ENCODE measurements around the gene ARHGEF40.
A peak's percentile ranks its signal among the peaks of the same experiment; 100 is the strongest.
"Not testable (repeated sequence)": the region's sequence is repeated elsewhere in the genome, so short reads cannot be mapped to it uniquely, and the experiment has no call there.

The ARHGEF40 gene

GRCh38 chr14:21040370-21040925, 29.7 kb upstream of the ARHGEF40 start:
- no peak for DNase-seq

DNA sequence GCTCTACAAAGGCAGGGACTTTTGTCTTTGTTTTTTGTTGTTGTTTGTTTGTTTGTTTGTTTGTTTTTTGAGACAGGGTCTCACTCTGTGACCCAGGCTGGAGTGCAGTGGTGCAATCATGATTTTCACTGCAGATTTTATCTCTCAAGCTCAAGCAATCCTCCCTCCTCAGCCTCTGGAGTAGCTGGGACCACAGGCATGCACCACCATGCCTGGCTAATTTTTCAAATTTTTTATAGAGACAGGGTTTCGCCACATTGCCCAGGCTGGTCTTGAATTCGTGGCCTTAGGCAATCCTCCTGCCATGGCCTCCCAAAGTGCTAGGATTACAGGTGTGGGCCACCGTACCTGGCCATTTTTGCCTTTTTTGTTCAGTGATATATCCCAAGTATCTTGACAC, 29.2 kb upstream of the ARHGEF40 start:
- not testable (repeated sequence) for DNase-seq

- no peak for DNase-seq
These were observed 28.2 kb upstream of the ARHGEF40 start, which contains the start of gene RNASE7 for GRCh38 chr14:21041676-21042433. Gene RNASE7 (plus strand): TSS chr14:21042362. CDS start chr14:21042993, 631 bp downstream.

- DNase-seq = no peak
These were observed 27.2 kb upstream of the ARHGEF40 start for GRCh38 chr14:21042918-21043317.

DNA sequence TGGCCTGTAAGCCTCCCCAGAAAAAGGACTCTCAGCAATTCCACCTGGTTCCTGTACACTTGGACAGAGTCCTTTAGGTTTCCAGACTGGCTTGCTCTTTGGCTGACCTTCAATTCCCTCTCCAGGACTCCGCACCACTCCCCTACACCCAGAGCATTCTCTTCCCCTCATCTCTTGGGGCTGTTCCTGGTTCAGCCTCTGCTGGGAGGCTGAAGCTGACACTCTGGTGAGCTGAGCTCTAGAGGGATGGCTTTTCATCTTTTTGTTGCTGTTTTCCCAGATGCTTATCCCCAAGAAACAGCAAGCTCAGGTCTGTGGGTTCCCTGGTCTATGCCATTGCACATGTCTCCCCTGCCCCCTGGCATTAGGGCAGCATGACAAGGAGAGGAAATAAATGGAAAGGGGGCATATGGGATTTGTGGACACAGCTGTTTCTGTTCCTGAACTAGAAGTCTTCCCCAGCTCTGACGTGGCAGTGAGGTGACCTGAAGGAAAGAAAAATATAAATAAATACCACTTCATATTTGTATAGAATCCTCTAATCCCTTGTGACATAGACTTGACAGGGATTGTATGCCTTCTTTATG, 26.6 kb upstream of the ARHGEF40 start:
- DNase-seq = peak; percentile 4

GRCh38 chr14:21043974-21044618, 26.0 kb upstream of the ARHGEF40 start:
- no peak for DNase-seq

DNA sequence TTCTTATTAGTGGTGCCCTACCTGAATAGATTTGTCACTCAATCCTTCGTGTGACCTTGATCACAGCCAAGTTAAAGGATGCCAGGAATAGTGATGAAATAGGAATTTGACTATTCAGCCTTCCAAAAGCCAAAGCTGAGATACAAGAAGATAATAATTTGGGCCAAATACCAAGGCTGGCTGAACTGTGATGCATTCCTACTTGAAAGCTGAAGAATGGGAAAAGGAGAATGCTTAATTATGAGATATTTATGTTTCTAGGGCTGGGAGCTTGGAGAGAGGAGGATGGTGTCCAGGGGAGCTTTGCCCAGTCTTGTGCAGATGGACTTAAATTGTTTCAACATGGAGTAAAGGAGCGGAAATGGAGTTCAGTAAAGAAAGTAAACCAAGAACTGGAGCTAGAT, 22.7 kb upstream of the ARHGEF40 start:
- DNase-seq = no peak

DNA sequence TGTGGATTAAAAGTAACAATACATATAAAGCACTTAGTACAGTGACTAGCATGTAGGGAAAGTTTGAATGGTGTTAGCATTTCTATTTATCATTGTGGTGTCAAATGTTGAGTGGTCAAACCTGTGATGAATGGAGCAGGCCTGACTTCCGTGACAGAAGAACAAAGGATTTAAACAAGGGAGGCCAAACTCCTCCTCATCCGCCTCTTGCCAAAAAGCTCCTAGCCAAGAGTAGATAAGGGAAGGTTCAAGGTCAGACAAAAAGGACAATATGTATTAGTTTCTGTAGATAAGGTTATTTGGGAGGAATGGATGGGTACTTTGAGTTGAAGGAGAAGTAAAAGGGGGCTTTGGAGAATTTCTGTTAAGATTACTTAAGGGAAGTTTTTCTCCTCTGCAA, 21.5 kb upstream of the ARHGEF40 start:
- DNase-seq = no peak

GRCh38 chr14:21049271-21049673, 20.8 kb upstream of the ARHGEF40 start:
- DNase-seq = no peak

DNA sequence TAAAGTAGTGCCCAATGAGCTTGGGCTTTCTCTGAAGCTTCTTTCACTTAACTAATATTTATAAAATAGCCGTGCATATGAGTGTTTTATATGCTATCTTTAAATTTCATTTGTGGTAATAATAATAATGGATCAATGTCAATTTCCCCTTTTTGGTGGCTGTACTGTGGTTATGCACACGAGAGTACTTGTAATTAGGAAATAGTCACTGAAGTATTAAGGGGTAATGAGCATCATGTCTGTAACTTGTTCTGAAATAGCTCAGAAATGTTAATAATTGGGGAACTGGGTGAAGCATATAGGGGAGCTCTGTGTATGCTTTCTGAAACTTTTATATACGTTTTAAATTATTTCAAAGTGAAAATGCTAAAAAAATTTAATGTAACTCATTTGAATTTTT, 19.5 kb upstream of the ARHGEF40 start:
- no peak for DNase-seq

- DNase-seq = no peak
These were observed 16.7 kb upstream of the ARHGEF40 start for GRCh38 chr14:21053184-21054122.

DNA sequence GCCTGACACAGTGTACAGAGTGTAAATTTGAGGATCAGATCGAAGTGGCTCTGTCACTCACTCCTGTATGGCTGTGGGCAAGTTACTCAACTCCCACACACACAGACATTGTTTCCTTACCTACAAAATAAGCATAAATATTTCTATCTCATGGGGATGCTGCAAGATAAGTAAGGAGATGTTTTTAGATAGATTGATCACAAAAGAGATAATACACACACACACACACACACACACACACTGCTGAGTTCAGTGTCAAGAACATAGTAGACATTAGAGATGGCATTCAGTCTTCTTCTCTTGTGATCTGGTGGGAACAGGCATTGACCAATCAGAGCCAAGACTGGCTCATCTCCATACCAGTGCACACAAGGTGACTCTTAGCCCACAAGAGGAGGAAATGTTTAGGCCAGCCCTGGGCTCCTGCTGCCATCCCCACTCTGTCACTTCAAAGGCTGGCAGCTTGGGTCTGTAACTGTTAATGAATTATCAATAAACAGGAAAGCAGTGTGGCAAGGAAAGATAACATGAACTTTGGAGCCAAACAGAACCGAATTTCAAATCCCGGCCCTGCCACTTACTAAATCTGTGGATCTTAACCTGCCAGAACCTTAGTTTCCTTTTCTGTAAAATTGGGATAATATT, 15.9 kb upstream of the ARHGEF40 start:
- no peak for DNase-seq

GRCh38 chr14:21054768-21055145, 15.3 kb upstream of the ARHGEF40 start:
- no peak for DNase-seq

GRCh38 chr14:21055432-21056117, 14.5 kb upstream of the ARHGEF40 start:
- DNase-seq = no peak

DNA sequence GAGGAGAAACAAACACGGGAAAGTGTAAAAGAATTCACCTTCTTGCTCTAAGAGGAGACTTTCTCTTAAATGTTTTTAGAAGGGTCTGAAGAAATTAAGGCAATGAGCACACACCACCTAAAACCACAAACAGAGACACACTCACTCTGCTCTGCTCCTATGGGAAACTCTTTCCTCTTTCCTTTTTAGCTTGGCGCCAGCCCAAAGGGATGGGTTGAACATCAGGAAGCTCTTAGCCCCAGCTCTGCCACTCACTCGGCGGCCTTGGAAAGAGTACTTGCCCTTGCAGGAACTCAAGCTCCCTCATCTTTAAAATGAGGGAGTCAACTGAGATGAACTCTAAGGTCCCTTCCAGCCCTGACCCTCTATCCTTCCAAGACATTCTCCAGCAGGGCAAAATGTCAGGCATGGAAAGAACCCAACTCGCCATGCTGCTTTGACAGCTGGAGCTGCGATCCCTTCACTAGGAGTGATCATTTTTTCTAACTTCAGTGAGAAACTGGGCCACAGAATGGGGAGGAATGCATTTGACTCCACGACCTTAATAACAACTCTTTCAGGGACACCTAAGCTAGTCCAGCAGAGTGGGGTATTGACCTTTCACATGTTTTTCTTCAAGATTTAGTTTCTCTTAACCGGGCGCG, 13.5 kb upstream of the ARHGEF40 start:
- no peak for DNase-seq

- peak; percentile 0 for DNase-seq
These were observed 12.1 kb upstream of the ARHGEF40 start, which contains the start of gene RNASE8 for GRCh38 chr14:21057803-21058675. Gene RNASE8 (plus strand): TSS chr14:21057822. CDS start chr14:21057893, 71 bp downstream.

- no peak for DNase-seq
These were observed 11.2 kb upstream of the ARHGEF40 start for GRCh38 chr14:21058903-21059302.

GRCh38 chr14:21059842-21060613, 10.1 kb upstream of the ARHGEF40 start:
- DNase-seq = no peak
